Medulla oblongata (tissue), 1 donor: ENCODE data around the gene GNB3.
A peak's percentile ranks its signal among the peaks of the same experiment; 100 is the strongest.

Experiments used
- DNase-seq: peaks from one replicate; pipeline ENCODE4 v3.0.0-alpha.2; 2015; ENCODE audit errors: extremely low spot score

Gene GNB3

DNA sequence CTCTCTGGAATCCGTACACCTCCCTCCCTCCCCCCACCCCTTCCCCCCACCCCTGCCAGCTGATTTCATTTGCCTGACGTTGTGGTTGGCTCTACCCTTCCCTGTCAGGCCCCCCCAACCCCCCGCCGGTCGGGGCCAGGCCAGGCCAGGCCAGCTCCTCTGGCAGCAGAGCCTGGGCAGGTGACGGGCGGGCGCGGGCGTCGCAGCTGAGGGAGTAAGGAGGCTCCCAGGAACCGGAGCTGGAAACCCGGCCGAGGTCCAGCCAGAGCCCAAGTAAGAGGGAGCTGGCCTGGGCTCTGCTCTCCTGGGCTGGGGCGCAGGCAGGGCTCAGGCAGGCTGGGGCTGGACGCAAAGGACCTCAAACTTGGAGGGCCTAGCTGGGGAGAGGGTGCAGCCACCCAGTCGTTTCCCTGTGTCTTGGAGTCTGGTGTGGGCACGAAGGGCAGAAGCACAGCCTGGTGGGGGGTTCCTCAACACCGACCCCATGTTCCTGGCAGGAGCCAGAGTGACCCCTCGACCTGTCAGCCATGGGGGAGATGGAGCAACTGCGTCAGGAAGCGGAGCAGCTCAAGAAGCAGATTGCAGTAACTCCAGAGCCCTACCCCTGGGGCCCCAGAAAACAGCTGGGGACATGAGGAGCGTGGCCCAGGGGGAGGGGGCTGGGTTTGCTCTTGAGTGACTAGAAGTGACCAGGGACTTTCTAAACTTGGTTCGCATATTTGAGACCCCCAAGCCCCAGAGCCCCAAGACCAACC is at the start of gene GNB3:
GNB3 (plus strand) TSS at position 165 of the 755 bp plus-strand sequence; CDS start at position 528, 363 bp downstream.
- no peak for DNase-seq

DNA sequence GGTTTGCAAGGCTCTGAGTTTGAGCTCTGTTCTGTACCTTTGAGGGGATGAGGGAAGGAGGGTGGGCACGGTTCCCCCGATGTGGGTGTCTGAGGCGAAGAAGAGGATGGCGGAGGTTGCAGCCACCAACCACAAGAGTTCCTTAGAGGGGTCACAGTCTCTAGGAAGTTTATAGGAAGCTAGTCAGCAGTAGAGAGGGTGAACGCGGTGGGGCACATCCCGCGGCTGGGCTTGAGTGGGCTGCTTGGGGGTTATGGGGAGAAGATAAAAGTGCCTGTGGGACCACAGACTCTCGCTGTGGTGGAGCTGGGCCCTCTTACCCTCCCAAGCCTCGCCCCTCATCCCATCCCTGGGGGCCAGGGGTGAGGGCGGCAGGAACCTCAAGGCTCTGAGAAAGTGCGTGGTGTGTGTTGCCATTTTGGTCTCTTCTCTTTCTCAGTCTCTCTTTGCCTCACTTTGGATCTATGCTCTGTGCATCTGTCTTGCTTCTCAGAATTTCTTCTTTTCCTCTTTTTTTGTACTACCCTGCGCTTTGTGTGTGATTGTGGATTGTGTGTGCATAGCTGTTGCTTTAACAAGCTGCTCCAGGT is 48.7 kb upstream of the GNB3 start:
- no peak for DNase-seq

DNA sequence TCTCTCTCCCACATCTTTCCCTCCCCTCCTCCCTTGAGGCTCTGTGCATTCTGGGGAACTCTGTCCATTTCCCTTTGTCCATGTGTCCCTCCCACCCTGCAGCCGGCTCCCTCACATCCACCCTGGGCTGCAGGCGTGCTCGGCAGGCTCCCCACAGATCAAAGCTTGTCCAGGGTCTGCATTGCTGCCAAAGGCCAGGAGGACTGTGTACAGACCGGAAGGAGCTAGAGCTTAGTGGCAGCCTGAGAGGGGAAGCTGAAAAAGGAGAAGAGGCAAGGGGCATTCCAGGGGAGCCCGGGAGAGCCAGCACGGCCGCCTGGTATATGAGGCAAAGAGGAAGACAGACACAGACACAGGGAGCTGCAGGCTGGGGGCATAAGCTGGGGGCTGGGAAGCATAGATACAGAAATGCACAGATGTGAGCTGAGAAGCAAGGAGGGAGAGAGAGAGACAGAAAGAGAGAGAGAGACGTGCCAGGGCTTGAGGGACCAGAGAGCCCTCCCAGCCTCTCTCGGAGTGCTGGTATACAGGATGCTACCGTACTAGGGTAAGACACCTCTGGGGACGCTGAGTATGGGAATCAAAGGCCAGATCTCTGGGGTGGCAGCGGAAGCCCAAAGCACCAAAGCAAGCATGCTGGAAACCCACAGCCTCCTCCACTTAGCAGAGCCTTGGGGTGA is 48.1 kb upstream of the GNB3 start:
- DNase-seq, result peak; percentile 67

DNA sequence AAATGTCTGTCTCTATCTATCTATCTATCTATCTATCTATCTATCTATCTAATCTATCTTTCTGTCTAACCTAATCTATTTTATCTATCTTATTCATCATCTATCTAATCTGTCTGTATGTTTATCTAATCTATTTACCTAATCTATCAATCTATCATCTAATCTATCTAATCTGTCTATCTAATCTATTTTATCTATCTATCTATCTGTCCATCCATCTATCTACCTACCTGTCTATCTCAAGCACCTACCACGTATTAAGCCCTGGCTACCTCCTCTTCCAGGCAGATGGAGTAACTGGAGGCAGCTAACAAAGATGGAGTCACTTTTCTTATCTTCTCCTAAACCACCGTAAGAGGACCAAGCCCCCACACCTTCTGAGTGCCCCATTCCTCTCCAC is 45.6 kb upstream of the GNB3 start:
- no peak for DNase-seq

DNA sequence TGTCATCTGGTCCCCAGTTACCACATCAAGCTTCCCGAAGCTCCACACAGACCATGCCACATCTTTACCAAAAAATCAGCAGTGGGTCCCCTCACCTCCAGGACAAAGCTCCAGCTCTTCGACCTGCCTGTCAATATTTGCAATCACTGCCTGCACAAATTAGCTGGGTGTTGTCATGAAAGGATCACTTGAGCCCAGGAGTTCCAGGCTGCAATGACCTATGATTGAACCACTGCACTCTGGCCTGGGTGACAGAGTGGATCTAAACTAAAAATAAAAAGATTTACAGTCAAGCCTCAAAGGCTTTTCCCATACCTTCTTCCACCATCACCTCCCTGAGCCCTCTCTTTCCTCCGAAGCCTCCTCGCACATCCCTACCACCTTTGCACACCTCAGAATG is 44.1 kb upstream of the GNB3 start:
- DNase-seq, result no peak

DNA sequence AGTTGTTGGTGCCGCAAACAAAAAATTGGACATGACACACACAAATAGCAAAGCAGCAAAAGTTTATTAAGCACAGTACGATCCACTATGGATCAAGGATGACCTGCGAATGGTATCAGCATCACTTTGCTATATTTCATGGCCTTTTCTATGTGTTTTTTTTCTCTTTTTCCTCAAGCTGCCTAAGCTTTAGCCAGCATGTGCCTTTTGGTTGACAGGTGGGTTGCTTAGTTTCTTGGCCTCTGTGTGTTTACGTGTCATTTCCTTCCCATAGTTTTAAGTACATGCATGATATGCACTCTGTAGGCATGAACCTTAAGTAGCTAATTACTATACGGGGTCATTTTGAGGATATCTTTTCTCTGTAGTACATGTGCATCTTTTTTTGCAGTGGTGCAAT is 41.6 kb upstream of the GNB3 start:
- no peak for DNase-seq

DNA sequence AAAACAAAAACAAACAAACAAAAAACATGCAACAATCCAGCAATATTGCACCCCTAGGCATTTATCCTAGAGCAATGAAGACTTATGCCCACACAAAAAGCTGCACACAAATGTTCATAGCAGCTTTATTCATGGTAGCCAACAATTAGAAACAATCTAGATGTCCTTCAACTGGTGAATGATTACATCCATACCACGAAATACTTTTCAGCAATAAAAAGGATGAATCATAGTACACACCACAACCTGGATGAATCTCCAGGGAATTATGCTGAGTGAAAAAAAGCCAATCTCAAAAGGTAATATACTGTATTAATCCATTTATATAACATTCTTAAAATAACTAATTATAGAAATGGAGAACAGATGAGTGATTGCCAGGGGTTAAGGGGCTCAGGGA is 33.6 kb upstream of the GNB3 start:
- DNase-seq, result no peak

DNA sequence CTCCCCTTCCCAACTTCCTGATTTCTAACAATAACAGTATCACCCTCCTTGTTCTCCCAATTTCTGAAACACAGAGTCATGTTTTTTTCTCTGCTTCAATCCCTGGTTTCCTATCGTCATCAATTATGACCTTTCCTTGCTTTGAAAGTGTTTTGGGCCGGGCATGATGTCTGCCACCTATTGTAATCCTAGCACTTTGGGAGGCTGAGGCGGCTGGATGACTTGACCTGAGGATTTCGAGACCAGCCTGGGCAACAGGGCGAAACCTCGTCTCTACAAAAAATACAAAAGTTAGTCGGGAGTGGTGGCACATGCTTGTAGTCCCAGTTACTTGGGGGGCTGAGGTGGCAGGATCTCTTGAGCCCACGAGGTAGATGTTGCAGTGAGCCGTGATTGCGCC is 31.7 kb upstream of the GNB3 start:
- no peak for DNase-seq

DNA sequence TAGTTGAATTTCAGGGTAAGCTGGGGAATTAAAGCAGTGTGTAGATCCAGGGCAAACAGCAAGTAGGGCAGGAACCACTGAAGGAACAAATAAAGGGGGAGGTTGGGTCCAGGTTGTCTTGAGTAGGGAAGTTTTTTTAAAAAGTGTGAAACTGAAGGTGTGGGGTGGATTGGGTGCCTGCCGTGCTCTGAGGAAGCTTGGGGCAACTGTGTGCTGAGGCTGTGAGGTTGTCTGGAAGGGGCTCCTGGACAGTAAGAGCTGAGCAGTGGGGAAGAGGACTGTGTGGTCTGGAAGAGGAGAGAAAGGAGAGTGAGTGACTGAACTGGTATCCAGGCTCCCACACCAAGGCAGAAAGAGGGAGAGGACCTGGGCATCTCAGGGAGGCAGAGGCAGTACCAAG is 30.0 kb upstream of the GNB3 start:
- no peak for DNase-seq

DNA sequence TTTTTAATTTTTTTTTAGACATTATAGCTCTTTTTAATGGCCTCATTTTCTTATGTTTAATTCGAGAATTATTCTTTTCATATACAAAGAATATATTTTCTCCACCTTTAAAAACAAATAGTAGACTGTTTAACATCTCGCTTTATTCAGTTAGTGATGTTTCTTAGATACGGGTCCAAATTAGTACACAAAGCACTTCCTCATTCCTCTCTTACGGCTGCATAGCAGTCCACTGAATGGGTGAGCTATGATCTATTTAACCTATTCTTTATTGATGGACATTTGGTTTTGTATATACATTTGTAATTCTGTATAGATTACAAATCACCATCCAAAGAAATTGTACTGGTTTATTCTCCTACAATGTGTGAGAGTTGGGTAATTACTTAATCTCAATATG is 27.4 kb upstream of the GNB3 start:
- no peak for DNase-seq

DNA sequence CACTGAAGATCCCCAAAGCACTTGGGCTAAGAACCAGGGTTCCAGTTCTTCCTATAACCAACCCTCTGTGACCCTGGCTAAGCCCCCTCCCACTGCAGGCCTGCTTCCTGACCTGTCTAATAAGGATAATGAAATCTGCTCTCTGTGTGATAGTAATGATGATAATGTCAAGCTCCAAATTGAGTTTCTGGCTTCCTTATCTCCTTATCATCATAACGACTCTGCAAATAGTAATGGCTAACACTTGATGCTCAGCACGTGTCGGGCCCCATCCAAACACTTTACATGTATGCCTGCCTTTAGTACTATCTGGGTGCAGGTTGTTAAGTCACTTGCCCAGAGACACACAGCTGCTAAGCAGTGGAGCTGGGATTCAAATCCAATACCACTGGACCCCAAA is 24.1 kb upstream of the GNB3 start:
- DNase-seq, result no peak

DNA sequence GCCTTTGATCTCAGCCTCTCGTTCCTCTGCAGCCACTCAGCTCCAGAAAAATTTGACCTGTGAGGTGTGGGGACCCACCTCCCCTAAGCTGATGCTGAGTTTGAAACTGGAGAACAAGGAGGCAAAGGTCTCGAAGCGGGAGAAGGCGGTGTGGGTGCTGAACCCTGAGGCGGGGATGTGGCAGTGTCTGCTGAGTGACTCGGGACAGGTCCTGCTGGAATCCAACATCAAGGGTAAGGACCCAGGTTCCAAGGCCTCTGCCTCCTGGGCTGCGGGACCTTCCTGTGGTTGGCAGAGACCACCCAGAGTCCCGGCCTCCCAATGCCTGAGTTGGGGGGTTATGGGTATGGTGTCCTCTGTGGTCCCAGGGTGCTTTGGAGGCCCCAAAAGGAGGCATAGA is 23.6 kb upstream of the GNB3 start:
- no peak for DNase-seq

DNA sequence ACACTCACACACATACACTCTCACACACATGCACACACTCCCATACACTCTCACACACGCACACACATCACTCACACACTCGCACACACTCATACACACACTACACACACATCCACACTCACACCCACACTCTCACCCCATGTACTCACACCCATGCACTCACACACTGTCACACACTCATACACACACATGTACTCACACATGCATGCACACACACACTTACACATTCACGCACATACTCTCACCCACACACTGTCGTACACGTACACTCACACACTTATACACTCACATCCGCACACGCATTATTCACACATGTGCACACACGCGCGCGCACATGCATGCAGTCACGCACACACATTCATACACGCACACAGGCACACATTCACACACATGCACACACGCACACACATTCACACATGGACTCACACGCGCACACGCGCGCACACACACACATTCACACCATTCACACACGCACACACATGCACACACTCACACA is 23.0 kb upstream of the GNB3 start:
- no peak for DNase-seq

DNA sequence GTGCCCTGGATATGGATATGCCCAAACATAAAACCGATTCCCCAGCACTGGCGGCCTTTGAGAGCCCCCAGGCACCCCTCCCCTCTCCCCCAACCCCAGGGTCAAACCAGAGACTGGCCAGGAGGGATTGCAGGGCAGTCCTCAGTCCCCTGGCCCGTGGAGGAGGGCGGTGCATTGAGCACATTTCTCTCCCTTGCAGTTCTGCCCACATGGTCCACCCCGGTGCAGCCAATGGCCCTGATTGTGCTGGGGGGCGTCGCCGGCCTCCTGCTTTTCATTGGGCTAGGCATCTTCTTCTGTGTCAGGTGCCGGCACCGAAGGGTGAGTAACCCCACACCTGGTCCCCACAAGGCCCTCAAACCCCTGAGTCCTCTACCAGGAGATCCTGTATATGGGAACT is 22.5 kb upstream of the GNB3 start:
- no peak for DNase-seq

DNA sequence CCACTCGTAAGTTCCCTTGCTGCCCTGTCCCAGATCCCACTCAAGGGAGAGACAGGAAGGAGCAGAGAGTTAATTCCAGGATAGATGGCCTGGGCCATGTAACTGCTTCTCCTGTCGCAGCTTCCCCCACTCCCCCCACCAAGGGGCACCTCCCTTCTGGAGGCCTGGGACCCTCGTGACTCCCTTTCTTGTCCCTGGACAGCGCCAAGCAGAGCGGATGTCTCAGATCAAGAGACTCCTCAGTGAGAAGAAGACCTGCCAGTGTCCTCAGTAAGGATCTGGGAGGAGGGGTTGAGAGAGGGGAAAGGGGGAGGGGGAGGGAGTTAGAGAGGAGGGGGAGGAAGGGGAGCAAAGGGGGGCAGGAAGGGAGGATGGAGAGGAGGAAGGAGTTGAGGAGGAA is 22.1 kb upstream of the GNB3 start:
- DNase-seq, result no peak

DNA sequence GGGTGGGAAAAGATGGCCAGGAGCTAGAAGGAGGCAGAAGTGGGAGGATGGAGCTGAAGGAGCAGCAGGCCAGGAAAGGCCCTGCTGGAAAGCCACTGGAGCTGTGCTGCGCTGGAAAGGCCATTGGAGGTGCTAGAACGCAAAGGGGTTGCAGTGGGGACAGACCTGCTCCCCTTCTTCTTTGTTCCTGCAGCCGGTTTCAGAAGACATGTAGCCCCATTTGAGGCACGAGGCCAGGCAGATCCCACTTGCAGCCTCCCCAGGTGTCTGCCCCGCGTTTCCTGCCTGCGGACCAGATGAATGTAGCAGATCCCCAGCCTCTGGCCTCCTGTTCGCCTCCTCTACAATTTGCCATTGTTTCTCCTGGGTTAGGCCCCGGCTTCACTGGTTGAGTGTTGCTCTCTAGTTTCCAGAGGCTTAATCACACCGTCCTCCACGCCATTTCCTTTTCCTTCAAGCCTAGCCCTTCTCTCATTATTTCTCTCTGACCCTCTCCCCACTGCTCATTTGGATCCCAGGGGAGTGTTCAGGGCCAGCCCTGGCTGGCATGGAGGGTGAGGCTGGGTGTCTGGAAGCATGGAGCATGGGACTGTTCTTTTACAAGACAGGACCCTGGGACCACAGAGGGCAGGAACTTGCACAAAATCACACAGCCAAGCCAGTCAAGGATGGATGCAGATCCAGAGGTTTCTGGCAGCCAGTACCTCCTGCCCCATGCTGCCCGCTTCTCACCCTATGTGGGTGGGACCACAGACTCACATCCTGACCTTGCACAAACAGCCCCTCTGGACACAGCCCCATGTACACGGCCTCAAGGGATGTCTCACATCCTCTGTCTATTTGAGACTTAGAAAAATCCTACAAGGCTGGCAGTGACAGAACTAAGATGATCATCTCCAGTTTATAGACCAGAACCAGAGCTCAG is 21.4 kb upstream of the GNB3 start:
- no peak for DNase-seq

DNA sequence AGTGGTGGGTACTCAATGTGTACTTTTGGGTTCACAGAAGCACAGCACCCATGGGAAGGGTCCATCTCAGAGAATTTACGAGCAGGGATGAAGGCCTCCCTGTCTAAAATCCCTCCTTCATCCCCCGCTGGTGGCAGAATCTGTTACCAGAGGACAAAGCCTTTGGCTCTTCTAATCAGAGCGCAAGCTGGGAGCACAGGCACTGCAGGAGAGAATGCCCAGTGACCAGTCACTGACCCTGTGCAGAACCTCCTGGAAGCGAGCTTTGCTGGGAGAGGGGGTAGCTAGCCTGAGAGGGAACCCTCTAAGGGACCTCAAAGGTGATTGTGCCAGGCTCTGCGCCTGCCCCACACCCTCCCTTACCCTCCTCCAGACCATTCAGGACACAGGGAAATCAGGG is 20.6 kb upstream of the GNB3 start:
- DNase-seq, result no peak

DNA sequence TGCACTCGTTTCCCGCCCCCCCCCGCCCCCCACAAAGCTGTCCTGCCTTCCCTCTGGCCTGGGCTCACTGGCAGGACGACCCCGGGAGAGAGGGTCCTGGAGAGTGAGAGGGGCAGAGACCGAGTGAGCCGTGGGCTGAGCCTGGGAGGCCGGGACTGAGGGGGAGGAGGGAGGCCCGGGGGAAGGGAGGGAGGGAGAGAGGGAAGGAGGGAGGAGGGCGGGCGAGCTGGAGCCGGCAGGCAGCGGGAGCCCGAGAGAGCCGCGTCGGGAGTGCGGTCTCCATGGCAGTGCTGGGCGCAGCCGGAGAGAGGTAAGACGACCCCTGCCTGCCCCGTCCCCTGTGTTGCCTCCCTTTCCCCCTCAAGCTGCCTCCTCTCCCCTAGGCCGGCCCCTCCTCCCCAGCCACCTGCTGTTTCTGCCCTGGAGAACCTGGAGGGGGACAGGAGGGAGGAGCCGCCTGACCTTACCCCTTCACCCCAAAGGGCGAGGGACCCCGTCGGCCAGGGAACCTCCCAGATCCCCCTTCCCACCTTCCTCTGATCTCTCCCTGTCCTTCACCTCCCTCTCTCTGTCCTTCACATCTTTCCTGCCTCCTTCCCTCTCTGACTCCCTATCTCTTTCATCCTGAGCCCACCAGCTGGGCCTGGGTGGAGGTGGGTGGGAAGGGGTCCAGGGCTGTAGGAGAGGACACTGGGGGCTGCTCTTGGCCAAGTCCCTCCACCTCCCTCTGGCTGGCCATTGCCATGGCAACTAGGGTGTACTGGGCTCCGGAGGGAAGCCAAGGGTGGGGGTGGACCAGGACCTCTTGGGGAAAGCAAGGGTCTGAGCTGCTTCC is 18.9 kb upstream of the GNB3 start, which contains the start of gene GPR162:
GPR162 (plus strand) TSS at position 231 of the 835 bp plus-strand sequence. CDS start 2,078 bp downstream, outside the sequence.
- DNase-seq, result peak; percentile 19

DNA sequence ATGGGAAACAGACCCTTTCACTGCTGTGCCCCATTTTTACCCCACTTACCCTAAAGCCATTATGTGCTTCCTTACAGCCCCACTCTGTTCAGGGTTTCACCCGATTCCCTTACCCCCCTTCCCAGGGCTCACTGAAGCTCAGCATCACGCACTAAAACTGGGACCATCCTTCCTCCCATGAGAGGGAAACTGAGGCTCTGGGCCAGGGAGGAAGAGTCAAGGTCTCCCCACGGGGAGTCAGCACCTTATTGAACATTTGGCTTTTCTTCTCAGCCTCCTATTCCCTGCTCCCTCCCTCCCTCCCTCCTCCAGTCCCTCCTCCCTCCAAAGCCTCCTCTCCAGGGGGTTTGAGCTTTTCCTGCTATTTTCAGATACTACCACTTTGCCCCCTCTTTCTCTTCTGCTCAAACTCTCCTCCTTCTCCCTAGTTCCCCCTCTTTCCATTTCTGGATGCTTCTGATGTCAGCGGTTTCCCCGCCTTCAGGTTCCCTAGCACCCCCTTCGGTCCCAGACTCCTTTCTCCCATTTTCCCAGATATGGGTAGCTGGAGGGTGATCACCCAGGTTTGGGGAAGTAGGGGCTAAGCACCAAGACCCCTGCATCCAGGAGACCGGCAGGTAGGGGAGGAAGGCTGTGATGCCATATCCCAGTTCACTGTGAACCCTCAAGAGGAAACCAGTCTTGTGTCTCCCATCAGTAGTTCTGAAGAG is 18.1 kb upstream of the GNB3 start:
- DNase-seq, result no peak
